Measurements from ENCODE around the gene C1QTNF2.
"Not testable (repeated sequence)": the region's sequence is repeated elsewhere in the genome, so short reads cannot be mapped to it uniquely, and the experiment has no call there.

C1QTNF2 gene

GRCh38 chr5:160341309-160341870 lies 29.0 kb downstream of the C1QTNF2 start:
- no peak for DNase-seq (ENCODE audit: low read depth, low spot score)

GRCh38 chr5:160340513-160340912 lies 29.9 kb downstream of the C1QTNF2 start:
- DNase-seq (ENCODE audit: low read depth, low spot score) = not testable (repeated sequence)

DNA sequence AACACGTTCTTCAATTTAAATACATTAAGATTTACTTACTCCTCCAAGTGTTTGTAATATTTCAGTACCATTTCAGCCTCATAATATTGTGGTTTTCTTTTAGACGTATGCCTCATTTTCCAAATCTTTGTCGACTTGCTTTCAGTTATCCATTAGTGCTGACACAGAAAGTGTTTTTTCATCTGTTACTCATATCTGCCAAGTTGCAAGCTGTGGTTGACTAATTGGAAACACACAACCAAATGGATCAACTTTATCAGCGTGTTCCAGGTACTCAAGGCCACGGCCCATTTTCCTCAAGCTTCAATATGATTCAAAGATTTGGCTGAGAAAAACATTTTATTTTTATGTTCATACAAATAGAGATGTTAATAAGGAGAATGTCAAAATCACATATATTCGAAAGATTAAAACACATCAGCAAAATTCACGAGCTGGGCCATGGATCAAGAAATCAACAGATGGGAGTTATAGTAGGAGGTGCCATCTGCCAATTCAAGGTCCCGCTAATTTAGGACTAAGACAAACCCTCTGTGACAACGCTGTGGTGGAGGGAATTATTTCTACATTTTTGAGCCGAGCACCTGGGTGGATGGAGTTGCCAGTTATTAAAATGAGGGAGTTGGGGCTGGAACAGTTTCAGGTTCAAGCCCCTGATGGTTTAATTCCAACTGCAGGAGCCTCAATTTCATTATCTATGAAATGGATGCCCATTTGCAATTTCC lies 30.9 kb downstream of the C1QTNF2 start:
- no peak for DNase-seq (ENCODE audit: low read depth, low spot score)

- DNase-seq (ENCODE audit: low read depth, low spot score) = not testable (repeated sequence)
Measured at GRCh38 chr5:160334716-160335115, 35.7 kb downstream of the C1QTNF2 start.

DNA sequence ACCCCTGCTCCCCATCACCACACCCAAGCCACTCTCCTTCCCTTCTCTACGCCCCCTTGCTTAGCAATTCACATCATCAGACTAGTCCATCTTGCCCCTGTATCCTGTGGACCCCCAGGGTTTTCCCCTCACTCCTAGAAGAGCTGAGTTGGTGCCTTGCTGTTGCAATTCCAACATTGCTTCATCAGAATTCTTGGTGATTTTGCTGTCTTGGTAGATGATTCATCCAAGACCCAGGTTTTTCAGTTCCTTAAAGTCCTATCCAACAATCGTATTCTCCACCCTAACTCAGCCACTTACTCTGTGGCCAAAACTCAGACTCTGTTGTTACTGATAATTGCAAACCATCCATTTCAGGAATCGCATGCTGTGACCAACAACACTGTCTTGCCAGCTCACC lies 36.7 kb downstream of the C1QTNF2 start:
- no peak for DNase-seq (ENCODE audit: low read depth, low spot score)

- no peak for DNase-seq (ENCODE audit: low read depth, low spot score)
Measured at GRCh38 chr5:160330212-160330611, 40.2 kb downstream of the C1QTNF2 start.

DNA sequence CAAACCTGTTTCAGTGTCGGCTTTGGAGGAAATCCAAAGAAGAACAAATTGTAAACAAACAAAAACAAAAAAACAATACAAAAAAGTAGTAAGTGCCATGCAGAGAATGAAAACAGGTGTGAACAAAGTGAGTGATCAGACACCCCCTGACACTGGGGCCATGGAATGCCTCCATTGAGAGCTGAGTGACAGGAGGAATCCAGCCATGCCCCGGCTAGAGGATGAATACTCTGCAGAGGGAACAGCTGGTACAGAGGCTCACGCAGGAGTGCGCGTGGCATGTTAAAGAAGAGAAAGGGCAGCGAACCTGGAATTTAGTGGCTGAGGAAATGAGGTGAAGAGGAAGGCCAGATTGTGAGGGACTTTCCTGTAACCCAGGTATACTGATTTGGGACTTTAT lies 42.6 kb downstream of the C1QTNF2 start:
- no peak for DNase-seq (ENCODE audit: low read depth, low spot score)

DNA sequence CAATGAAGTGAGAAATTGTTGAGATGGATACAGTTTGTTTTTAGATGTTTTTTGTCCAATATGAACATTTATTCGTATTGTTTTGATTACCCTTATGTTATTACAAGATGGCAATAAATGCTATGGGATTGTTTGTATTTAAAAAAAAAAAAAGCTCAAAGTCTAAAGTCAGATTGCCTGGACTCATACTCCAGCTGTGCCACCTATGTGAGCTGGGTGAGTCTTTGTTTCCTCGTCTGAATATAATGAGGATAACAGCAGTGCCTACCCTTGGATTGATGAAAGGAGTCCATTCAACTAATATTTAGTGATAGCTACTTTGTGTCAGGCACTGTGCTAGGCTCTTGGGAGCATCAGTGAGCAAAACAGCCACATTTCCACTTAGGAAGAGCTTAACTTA lies 43.4 kb downstream of the C1QTNF2 start:
- DNase-seq (ENCODE audit: low read depth, low spot score) = no peak

DNA sequence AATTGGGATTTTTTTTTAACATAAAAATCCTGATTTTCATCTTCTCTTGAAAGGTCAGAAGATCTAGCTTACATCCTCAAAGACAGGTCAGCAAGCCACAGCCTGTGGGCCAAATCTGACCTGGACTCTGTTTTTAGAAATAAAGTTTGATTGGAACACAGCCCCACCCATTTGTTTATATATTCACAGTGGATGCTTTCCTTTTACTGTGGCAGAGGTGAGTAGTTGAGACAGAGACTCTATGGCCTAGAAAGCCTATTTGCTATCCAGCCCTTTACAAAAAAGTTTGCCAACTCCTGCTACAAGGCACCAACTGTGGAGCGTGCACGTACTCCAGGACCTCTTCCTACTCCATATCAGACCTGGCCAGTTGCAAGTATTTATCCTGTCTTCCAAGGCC lies 44.7 kb downstream of the C1QTNF2 start:
- no peak for DNase-seq (ENCODE audit: low read depth, low spot score)

GRCh38 chr5:160324886-160325285 lies 45.5 kb downstream of the C1QTNF2 start:
- DNase-seq (ENCODE audit: low read depth, low spot score) = no peak

DNA sequence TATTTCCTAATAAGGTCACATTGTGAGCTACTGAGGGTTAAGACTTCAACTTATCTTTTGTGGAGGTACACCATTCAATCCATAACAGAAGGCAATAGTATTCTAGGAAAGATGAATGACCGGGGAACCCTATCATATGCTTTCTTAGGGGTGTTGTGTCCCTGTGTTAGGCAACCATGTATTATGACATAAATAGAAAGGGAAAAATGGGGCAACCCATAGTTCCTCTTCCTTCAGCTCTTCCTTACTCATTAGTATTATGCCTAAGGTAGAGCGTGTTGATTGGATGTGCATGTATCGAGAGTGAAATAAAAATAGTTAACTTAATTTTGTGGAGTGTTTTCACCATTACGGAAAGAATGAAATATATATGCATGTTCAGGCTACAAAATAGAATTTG lies 52.0 kb downstream of the C1QTNF2 start:
- DNase-seq (ENCODE audit: low read depth, low spot score) = no peak

- DNase-seq (ENCODE audit: low read depth, low spot score) = no peak
Measured at GRCh38 chr5:160317434-160317833, 53.0 kb downstream of the C1QTNF2 start.

DNA sequence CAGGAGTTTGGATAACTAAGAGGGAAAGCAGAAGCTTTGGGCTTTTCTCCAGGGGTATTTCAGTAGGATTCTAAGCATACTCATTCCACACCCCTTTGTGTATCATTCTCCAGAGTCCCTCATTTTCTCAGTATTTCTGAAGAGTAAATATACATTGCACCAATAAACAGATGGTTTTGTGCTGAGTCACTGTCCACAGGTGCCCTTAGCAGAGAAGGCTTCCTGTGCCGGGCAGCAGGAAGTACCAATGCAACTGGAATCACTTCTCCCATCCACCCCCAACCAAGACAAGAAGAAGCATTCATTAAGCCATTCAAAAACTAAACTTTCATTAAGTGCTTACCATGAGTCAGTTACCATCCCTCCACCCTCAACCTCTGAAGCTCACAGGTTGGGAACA lies 54.5 kb downstream of the C1QTNF2 start:
- DNase-seq (ENCODE audit: low read depth, low spot score) = no peak

DNA sequence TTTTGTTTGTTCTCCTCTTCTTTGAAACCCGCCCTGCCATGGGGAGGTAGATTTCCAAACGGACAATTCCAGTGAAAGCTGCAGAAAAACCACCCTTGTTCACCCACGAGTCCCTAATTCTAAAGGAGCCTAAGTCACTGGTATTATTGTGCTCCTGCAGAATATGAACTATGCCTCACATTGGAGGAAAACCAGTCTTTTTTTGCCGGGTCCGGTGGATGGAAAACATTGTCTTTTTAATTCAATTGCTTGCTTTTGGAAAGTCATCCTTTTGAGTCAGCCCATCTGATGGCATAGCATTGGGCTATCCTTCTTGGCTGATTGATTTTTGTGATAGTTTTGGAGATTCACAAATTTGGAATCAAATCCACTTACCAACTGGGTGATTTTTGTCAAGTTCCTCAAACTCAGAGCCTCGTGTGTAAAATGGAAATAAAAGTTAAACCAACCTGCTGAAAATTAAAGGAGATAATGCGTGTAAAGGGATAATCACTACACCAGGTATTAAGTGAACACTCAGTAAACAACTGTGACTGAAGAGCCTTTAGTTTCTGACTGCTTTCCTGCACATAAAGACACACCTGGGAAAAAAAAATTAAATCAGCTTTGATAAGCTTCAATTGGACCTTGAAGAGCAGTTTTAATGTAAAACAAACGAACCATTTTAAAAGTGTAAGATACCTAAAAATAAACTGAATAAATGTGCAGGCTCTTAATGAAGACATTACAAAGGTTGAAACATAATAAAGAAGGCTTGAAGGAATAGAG lies 57.3 kb downstream of the C1QTNF2 start:
- DNase-seq (ENCODE audit: low read depth, low spot score) = no peak

- no peak for DNase-seq (ENCODE audit: low read depth, low spot score)
Measured at GRCh38 chr5:160312134-160312959, 58.1 kb downstream of the C1QTNF2 start, which contains the start of gene CCNJL. CCNJL (minus strand) TSS chr5:160312564; CDS start chr5:160311923, 641 bp downstream.

GRCh38 chr5:160311491-160312133 lies 58.8 kb downstream of the C1QTNF2 start:
- no peak for DNase-seq (ENCODE audit: low read depth, low spot score)

GRCh38 chr5:160310552-160311295 lies 59.7 kb downstream of the C1QTNF2 start:
- no peak for DNase-seq (ENCODE audit: low read depth, low spot score)

DNA sequence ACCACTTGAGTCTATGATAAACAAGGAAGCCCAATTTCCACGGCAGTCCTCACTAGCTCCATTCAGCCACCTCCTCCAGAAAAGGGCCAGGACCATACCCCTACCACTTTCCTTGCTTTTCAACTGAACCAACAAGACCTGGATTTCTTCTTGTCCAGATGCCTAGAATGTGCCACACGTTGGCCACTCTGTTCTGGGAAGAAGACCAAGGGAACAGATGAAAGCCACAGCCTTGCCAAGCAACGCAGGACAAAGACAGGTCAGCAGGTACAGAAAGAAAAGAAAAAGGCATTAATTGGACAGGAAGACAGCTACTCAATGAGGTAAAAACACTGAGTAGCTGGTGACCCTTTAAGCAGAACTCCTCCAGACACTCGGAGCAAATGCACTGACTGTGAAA lies 60.3 kb downstream of the C1QTNF2 start:
- no peak for DNase-seq (ENCODE audit: low read depth, low spot score)

GRCh38 chr5:160306696-160307095 lies 63.7 kb downstream of the C1QTNF2 start:
- no peak for DNase-seq (ENCODE audit: low read depth, low spot score)

- no peak for DNase-seq (ENCODE audit: low read depth, low spot score)
Measured at GRCh38 chr5:160305319-160305718, 65.1 kb downstream of the C1QTNF2 start.

DNA sequence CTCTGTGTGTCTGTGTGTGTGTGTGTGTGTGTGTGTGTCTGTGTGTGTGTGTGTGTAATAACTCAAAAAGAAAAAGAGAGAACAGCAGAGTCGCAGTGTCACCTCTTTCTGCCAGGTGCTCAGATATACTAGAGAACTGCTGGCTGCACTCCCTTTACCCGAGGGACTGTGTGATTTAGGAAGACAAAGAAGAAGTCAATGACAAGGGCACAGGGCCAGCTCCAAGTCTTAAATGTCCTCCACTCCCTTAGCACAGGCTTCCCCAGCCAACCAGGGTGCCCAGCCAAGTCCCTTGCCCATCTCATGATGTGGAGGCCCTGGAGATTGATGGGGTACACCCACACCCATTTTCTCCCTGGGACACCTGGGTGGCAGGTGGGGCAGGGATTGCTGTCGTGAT lies 66.7 kb downstream of the C1QTNF2 start:
- DNase-seq (ENCODE audit: low read depth, low spot score) = no peak
